Neural crest cell (in vitro differentiated cells): ENCODE measurements around the gene AP3B2. TPM values are rescaled to one million over a fixed set of nuclear protein-coding genes. Genes with fewer than 3 reads are reported as not detected.

Experiments
- DNase-seq: peaks from one replicate; pipeline ENCODE4 v3.0.0; 2021; ENCODE audit warnings: low read depth, mixed read lengths, low spot score
- H3K27ac Mint-ChIP-seq: one replicate; pipeline ENCODE4 v1.8.0; 2021; ENCODE audit warnings: mild to moderate bottlenecking, mixed read lengths; ENCODE audit not compliant: unreplicated experiment
- H3K27me3 Mint-ChIP-seq: 2 replicates; pipeline ENCODE4 v1.8.0; 2021; ENCODE audit warnings: low read depth, mild to moderate bottlenecking, mixed read lengths
- H3K36me3 Mint-ChIP-seq: 2 replicates; pipeline ENCODE4 v1.8.0; 2021; ENCODE audit warnings: low read depth, mild to moderate bottlenecking, mixed read lengths
- H3K4me1 Mint-ChIP-seq: 2 replicates; pipeline ENCODE4 v1.8.0; 2021; ENCODE audit warnings: mixed read lengths
- H3K4me3 Mint-ChIP-seq: one replicate; pipeline ENCODE4 v1.8.0; 2021; ENCODE audit warnings: mild to moderate bottlenecking, mixed read lengths
- H3K9me3 Mint-ChIP-seq: 2 replicates; pipeline ENCODE4 v1.8.0; 2021; ENCODE audit warnings: mixed read lengths
- CTCF ChIP-seq: fragments of 200-600 bp; sonication (generic); conservative IDR thresholded peaks from 2 replicates; pipeline ENCODE4 v1.5.0; 2021; ENCODE audit warnings: antibody characterized with exemption, mild to moderate bottlenecking
- total RNA-seq: library from RNA; stranded (reverse); gene quantifications from 2 replicates; pipeline ENCODE4 v1.2.1, GENCODE V29; 2021

The AP3B2 gene
- total RNA-seq, 1 donor from 2014 or later: 20.0 TPM

- no peak for DNase-seq
- H3K4me1 Mint-ChIP-seq: peaks cover 12% of the 10 kb centered on the region
- H3K36me3 Mint-ChIP-seq: no peaks in the 10 kb centered on the region
- no peak overlapping the region for H3K4me3 Mint-ChIP-seq
- no peaks in the 10 kb centered on the region for H3K9me3 Mint-ChIP-seq
- peaks cover 100% of the 10 kb centered on the region for H3K27me3 Mint-ChIP-seq
- no peak for TF ChIP-seq CTCF
- H3K27ac Mint-ChIP-seq: no peak overlapping the region
Measured at GRCh38 chr15:82640672-82641071, 69.0 kb downstream of the AP3B2 start.

- no peak for TF ChIP-seq CTCF
- no peak for DNase-seq
- Mint-ChIP-seq H3K27me3 (peaks cover 91% of the 10 kb centered on the region), H3K36me3 (no peaks in the 10 kb centered on the region), H3K27ac (no peak overlapping the region), H3K9me3 (no peaks in the 10 kb centered on the region), H3K4me1 (no peaks in the 10 kb centered on the region), H3K4me3 (no peak overlapping the region)
Measured at GRCh38 chr15:82635798-82636197, 73.9 kb downstream of the AP3B2 start.

GRCh38 chr15:82630033-82630432, 79.6 kb downstream of the AP3B2 start:
- H3K27me3 Mint-ChIP-seq: peaks cover 55% of the 10 kb centered on the region
- no peaks in the 10 kb centered on the region for H3K4me1 Mint-ChIP-seq
- no peak for TF ChIP-seq CTCF
- no peak overlapping the region for H3K4me3 Mint-ChIP-seq
- no peak overlapping the region for H3K27ac Mint-ChIP-seq
- DNase-seq: no peak
- no peaks in the 10 kb centered on the region for H3K36me3 Mint-ChIP-seq
- H3K9me3 Mint-ChIP-seq: no peaks in the 10 kb centered on the region

GRCh38 chr15:82625136-82625535, 84.5 kb downstream of the AP3B2 start:
- no peak for DNase-seq
- Mint-ChIP-seq H3K4me3 (no peak overlapping the region), H3K4me1 (no peaks in the 10 kb centered on the region), H3K27me3 (peaks cover 17% of the 10 kb centered on the region), H3K36me3 (no peaks in the 10 kb centered on the region), H3K27ac (no peak overlapping the region), H3K9me3 (no peaks in the 10 kb centered on the region)
- no peak for TF ChIP-seq CTCF

- Mint-ChIP-seq H3K4me3 (no peak overlapping the region), H3K27me3 (peaks cover 14% of the 10 kb centered on the region), H3K36me3 (no peaks in the 10 kb centered on the region), H3K27ac (no peak overlapping the region), H3K9me3 (peaks cover 3% of the 10 kb centered on the region), H3K4me1 (no peaks in the 10 kb centered on the region)
- no peak for TF ChIP-seq CTCF
- DNase-seq: no peak
Measured at GRCh38 chr15:82624438-82624837, 85.2 kb downstream of the AP3B2 start.

- no peak for TF ChIP-seq CTCF
- no peaks in the 10 kb centered on the region for H3K36me3 Mint-ChIP-seq
- no peak for DNase-seq
- H3K27me3 Mint-ChIP-seq: peaks cover 14% of the 10 kb centered on the region
- H3K27ac Mint-ChIP-seq: no peak overlapping the region
- H3K4me1 Mint-ChIP-seq: no peaks in the 10 kb centered on the region
- peaks cover 3% of the 10 kb centered on the region for H3K9me3 Mint-ChIP-seq
- H3K4me3 Mint-ChIP-seq: no peak overlapping the region
Measured at GRCh38 chr15:82624008-82624407, 85.7 kb downstream of the AP3B2 start.
